Stimulated activated CD8-positive, alpha-beta memory T cell treated with anti-CD3 and anti-CD28 coated beads, Interleukin-7, amount 100 ng/mL, for 4 hours (primary cell): Measurements from ENCODE around the gene ZNF536.

Source experiments
- DNase-seq, 2 donors: peaks; one replicate each; pipeline ENCODE4 v3.0.0-alpha.2; 2020; ENCODE audit warnings: low read depth in 2 of 2

Gene ZNF536

GRCh38 chr19:30563691-30564090 lies 191.5 kb downstream of the ZNF536 start:
- no peak for DNase-seq

GRCh38 chr19:30564551-30565011 lies 192.4 kb downstream of the ZNF536 start:
- DNase-seq = no peak

- DNase-seq = no peak
Measured at GRCh38 chr19:30565636-30566035, 193.5 kb downstream of the ZNF536 start.

GRCh38 chr19:30566681-30567420 lies 194.7 kb downstream of the ZNF536 start:
- DNase-seq = no peak

- DNase-seq = no peak
Measured at GRCh38 chr19:30567536-30568232, 195.5 kb downstream of the ZNF536 start.

GRCh38 chr19:30570194-30570593 lies 198.0 kb downstream of the ZNF536 start:
- no peak for DNase-seq

- DNase-seq = no peak
Measured at GRCh38 chr19:30577551-30578105, 205.4 kb downstream of the ZNF536 start.

GRCh38 chr19:30579419-30579818 lies 207.2 kb downstream of the ZNF536 start:
- no peak for DNase-seq

GRCh38 chr19:30580673-30581072 lies 208.5 kb downstream of the ZNF536 start:
- DNase-seq = no peak

- DNase-seq = no peak
Measured at GRCh38 chr19:30584090-30584489, 211.9 kb downstream of the ZNF536 start.

- DNase-seq = no peak
Measured at GRCh38 chr19:30587869-30588268, 215.7 kb downstream of the ZNF536 start.

- DNase-seq = no peak
Measured at GRCh38 chr19:30590596-30591229, 218.5 kb downstream of the ZNF536 start.

GRCh38 chr19:30593356-30593755 lies 221.2 kb downstream of the ZNF536 start:
- no peak for DNase-seq

- DNase-seq = no peak
Measured at GRCh38 chr19:30593975-30594745, 222.0 kb downstream of the ZNF536 start.

- DNase-seq = no peak
Measured at GRCh38 chr19:30596268-30596667, 224.1 kb downstream of the ZNF536 start.

- DNase-seq = no peak
Measured at GRCh38 chr19:30596813-30597399, 224.7 kb downstream of the ZNF536 start.

GRCh38 chr19:30598688-30599087 lies 226.5 kb downstream of the ZNF536 start:
- DNase-seq = no peak

GRCh38 chr19:30602661-30603350 lies 230.6 kb downstream of the ZNF536 start:
- no peak for DNase-seq

GRCh38 chr19:30604657-30605056 lies 232.5 kb downstream of the ZNF536 start:
- no peak for DNase-seq

- no peak for DNase-seq
Measured at GRCh38 chr19:30605333-30605732, 233.1 kb downstream of the ZNF536 start.
